Embryonic facial prominence (tissue), 1 donor: ENCODE measurements around the gene SIDT2.
"Not testable (repeated sequence)": the region's sequence is repeated elsewhere in the genome, so short reads cannot be mapped to it uniquely, and the experiment has no call there.

ENCODE experiments used
- DNase-seq: peaks from one replicate; pipeline ENCODE4 v3.0.0-alpha.2; 2016; ENCODE audit errors: extremely low spot score

SIDT2 gene

GRCh38 chr11:117202386-117203068, 24.0 kb downstream of the SIDT2 start:
- no peak for DNase-seq

GRCh38 chr11:117203069-117203407, 24.5 kb downstream of the SIDT2 start:
- DNase-seq, result no peak

GRCh38 chr11:117204283-117205080, 25.9 kb downstream of the SIDT2 start:
- DNase-seq, result no peak

- DNase-seq, result no peak
Observed at GRCh38 chr11:117205211-117205818, 26.8 kb downstream of the SIDT2 start.

- not testable (repeated sequence) for DNase-seq
Observed at GRCh38 chr11:117206111-117206510, 27.6 kb downstream of the SIDT2 start.

GRCh38 chr11:117206859-117207258, 28.3 kb downstream of the SIDT2 start:
- DNase-seq, result not testable (repeated sequence)

- not testable (repeated sequence) for DNase-seq
Observed at GRCh38 chr11:117207481-117207880, 28.9 kb downstream of the SIDT2 start.

- DNase-seq, result not testable (repeated sequence)
Observed at GRCh38 chr11:117208710-117209109, 30.2 kb downstream of the SIDT2 start.

GRCh38 chr11:117209351-117210125, 31.0 kb downstream of the SIDT2 start:
- not testable (repeated sequence) for DNase-seq

GRCh38 chr11:117210620-117211019, 32.1 kb downstream of the SIDT2 start:
- no peak for DNase-seq

- no peak for DNase-seq
Observed at GRCh38 chr11:117212697-117213355, 34.3 kb downstream of the SIDT2 start.

- DNase-seq, result no peak
Observed at GRCh38 chr11:117214404-117215110, 36.0 kb downstream of the SIDT2 start.

- no peak for DNase-seq
Observed at GRCh38 chr11:117217141-117218084, 38.9 kb downstream of the SIDT2 start.

GRCh38 chr11:117218133-117218915, 39.8 kb downstream of the SIDT2 start:
- DNase-seq, result no peak

- no peak for DNase-seq
Observed at GRCh38 chr11:117219001-117219400, 40.5 kb downstream of the SIDT2 start.

GRCh38 chr11:117219455-117219854, 40.9 kb downstream of the SIDT2 start:
- DNase-seq, result no peak

GRCh38 chr11:117219995-117220394, 41.5 kb downstream of the SIDT2 start:
- no peak for DNase-seq

- no peak for DNase-seq
Observed at GRCh38 chr11:117220568-117220967, 42.0 kb downstream of the SIDT2 start.
